HepG2 (cell line): Measurements from ENCODE around the gene CHMP1A. TPM values are rescaled to one million over a fixed set of nuclear protein-coding genes. Genes with fewer than 3 reads are reported as not detected.

Source experiments
- ATAC-seq: fragments of 200-7000 bp; cut with Tn5 transposase; 3 replicates; pipeline ENCODE4 v1.9.1; 2020; ENCODE audit warnings: mild to moderate bottlenecking, moderate library complexity
- BruUV-seq: library from RNA; stranded (reverse); fragments of 400-500 nt; replicated peaks from 2 replicates; lab custom pipeline; 2021; lab: Mats Ljungman, UMichigan
- CTCF ChIA-PET: fragments of 300-600 bp; formaldehyde crosslinking; extraction: SDS; loops from one replicate; lab custom pipeline; 2021; ENCODE audit warnings: low total read pairs, inconsistent platforms, low intra/inter-chr PET ratio; lab: Yijun Ruan, JAX
- POLR2A ChIA-PET: fragments of 350-600 bp; sonication (Branson Sonifier 250); formaldehyde crosslinking; loops from one replicate; lab custom pipeline; 2020; ENCODE audit warnings: antibody characterized with exemption, inconsistent platforms; lab: Yijun Ruan, JAX
- DNase-seq: peaks from one replicate; pipeline ENCODE4 v3.0.0-alpha.2; 2015; ENCODE audit warnings: low spot score
- FAIRE-seq: peaks from 3 replicates; lab custom pipeline; 2011; peaks lifted over from hg19 to GRCh38; lab: Jason Lieb, UNC
- H2AFZ ChIP-seq: one replicate; pipeline ENCODE4 v1.6.1; 2011; ENCODE audit warnings: low read length, inconsistent platforms
- H3K27ac ChIP-seq: fragments of 300-600 bp; 3 replicates; pipeline ENCODE4 v1.8.0; 2011; ENCODE audit warnings: mixed run types, mild to moderate bottlenecking, mixed read lengths, low read length, inconsistent platforms; ENCODE audit not compliant: insufficient read depth; ENCODE audit errors: extremely low read length
- H3K27me3 ChIP-seq, 2 experiments: fragments of 200-600 bp in 1 of 2; 2 replicates in 1 of 2; 3 replicates in 1 of 2; pipeline versions ENCODE4 v1.6.0 to v1.8.0; 2011; ENCODE audit warnings: low read length in 2 of 2, mild to moderate bottlenecking in 2 of 2, moderate library complexity in 2 of 2, inconsistent platforms in 1 of 2; ENCODE audit not compliant: insufficient read depth in 2 of 2, control insufficient read depth in 1 of 2
- H3K36me3 ChIP-seq, 2 experiments: fragments of 200-600 bp in 1 of 2; replicated peaks in 1 of 2; 2 replicates in 1 of 2; 3 replicates in 1 of 2; pipeline versions ENCODE4 v1.5.1 to v1.8.0; 2011; ENCODE audit warnings: low read length in 2 of 2, inconsistent platforms in 1 of 2; ENCODE audit not compliant: insufficient read depth in 2 of 2, control insufficient read depth in 1 of 2
- H3K4me1 ChIP-seq: 2 replicates; pipeline ENCODE4 v1.5.1; 2012; ENCODE audit warnings: low read length, inconsistent platforms; ENCODE audit not compliant: insufficient read depth
- H3K4me2 ChIP-seq: 2 replicates; pipeline ENCODE4 v1.6.0; 2011; ENCODE audit warnings: low read depth, low read length, inconsistent platforms
- H3K4me3 ChIP-seq, 3 experiments: fragments of 200-600 bp in 1 of 3; sonication (generic), shearing (Covaris generic) in 1 of 3; replicated peaks in 1 of 3; 2 replicates each; pipeline ENCODE4 v1.5.1; 2011 to 2016; ENCODE audit warnings: low read length in 3 of 3, inconsistent platforms in 2 of 3, low read depth in 2 of 3, mild to moderate bottlenecking in 2 of 3, control low read depth in 1 of 3, mixed read lengths in 1 of 3; ENCODE audit not compliant: insufficient read depth in 1 of 3
- H3K79me2 ChIP-seq: one replicate; pipeline ENCODE4 v1.6.1; 2011; ENCODE audit warnings: low read length, inconsistent platforms; ENCODE audit not compliant: insufficient read depth
- H3K9ac ChIP-seq: 2 replicates; pipeline ENCODE4 v1.6.0; 2011; ENCODE audit warnings: mild to moderate bottlenecking, low read depth, low read length, inconsistent platforms; ENCODE audit not compliant: insufficient read depth
- H3K9me3 ChIP-seq: 2 replicates; pipeline ENCODE4 v1.5.1; 2012; ENCODE audit warnings: mild to moderate bottlenecking, low read length
- H4K20me1 ChIP-seq: 2 replicates; pipeline ENCODE4 v1.6.0; 2011; ENCODE audit warnings: inconsistent platforms, mild to moderate bottlenecking, low read length, moderate library complexity; ENCODE audit not compliant: insufficient read depth
- FOXK2 ChIP-seq: fragments of 450-650 bp; IDR thresholded peaks from 2 replicates; pipeline ENCODE4 v1.6.1; 2016
- FOXP1 ChIP-seq, 2 experiments: fragments of 450-650 bp in 1 of 2; IDR thresholded peaks; 2 replicates each; pipeline ENCODE4 v1.6.1; 2017 to 2018; ENCODE audit warnings: antibody characterized with exemption in 1 of 2
- JUN ChIP-seq: sonication (generic); formaldehyde crosslinking; IDR thresholded peaks from 2 replicates; pipeline ENCODE4 v1.4.0; 2020; ENCODE audit warnings: mild to moderate bottlenecking, missing genetic modification reagents
- MTA3 ChIP-seq: sonication (generic); formaldehyde crosslinking; IDR thresholded peaks from 2 replicates; pipeline ENCODE4 v1.4.0; 2020; ENCODE audit warnings: missing genetic modification reagents
- SIX4 ChIP-seq: sonication (generic); formaldehyde crosslinking; IDR thresholded peaks from 2 replicates; pipeline ENCODE4 v1.4.0; 2020; ENCODE audit warnings: missing genetic modification reagents
- TGIF2 ChIP-seq: IDR thresholded peaks from 2 replicates; pipeline ENCODE4 v1.6.1; 2016; ENCODE audit warnings: control low read depth, missing compliant biosample characterization
- YEATS2 ChIP-seq: sonication (generic); formaldehyde crosslinking; IDR thresholded peaks from 2 replicates; pipeline ENCODE4 v1.4.0; 2020; ENCODE audit warnings: missing genetic modification reagents, borderline replicate concordance
- ZBTB7A ChIP-seq: sonication (generic); formaldehyde crosslinking; IDR thresholded peaks from 2 replicates; pipeline ENCODE4 v1.8.0; 2022; ENCODE audit warnings: mild to moderate bottlenecking, missing genetic modification reagents
- ZFY ChIP-seq: sonication (generic); formaldehyde crosslinking; IDR thresholded peaks from 2 replicates; pipeline ENCODE4 v1.4.0; 2020; ENCODE audit warnings: missing genetic modification reagents
- ZNF460 ChIP-seq: sonication (generic); formaldehyde crosslinking; IDR thresholded peaks from 2 replicates; pipeline ENCODE4 v1.5.1; 2020; ENCODE audit warnings: missing genetic modification reagents, mild to moderate bottlenecking, borderline replicate concordance
- ZNF557 ChIP-seq: sonication (generic); formaldehyde crosslinking; IDR thresholded peaks from 2 replicates; pipeline ENCODE4 v1.4.0; 2020; ENCODE audit warnings: missing genetic modification reagents
- ZNF652 ChIP-seq: IDR thresholded peaks from 2 replicates; pipeline ENCODE4 v1.6.1; 2016; ENCODE audit warnings: low read depth, borderline replicate concordance
- ZNF766 ChIP-seq: sonication (generic); formaldehyde crosslinking; IDR thresholded peaks from 2 replicates; pipeline ENCODE4 v1.5.0; 2020; ENCODE audit warnings: missing genetic modification reagents, borderline replicate concordance
- WGBS: methylation state at CpG from one replicate; pipeline ENCODE4 v1.1.6; 2017; ENCODE audit warnings: low lambda C conversion rate; 5-methylcytosine and 5-hydroxymethylcytosine counted together
- in situ Hi-C: cut with HindIII; loops from 2 replicates; pipeline ENCODE4 v1.10.0; 2017; ENCODE audit warnings: low pct_unique_long_range_greater_than_20kb; ENCODE audit not compliant: extremely low pct_ligation_motif_present
- intact Hi-C: fragments of 100-400 bp; cut with micrococcal nuclease; formaldehyde crosslinking; loops from one replicate; pipeline ENCODE4 v1.10.0; 2022; ENCODE audit not compliant: unreplicated experiment
- polyA plus RNA-seq, 8 experiments: library from polyadenylated mRNA; depleted of rRNA in 3 of 8; stranded (reverse) in 7 of 8; unstranded in 1 of 8; fragments of >200 nt; fragmentation: Illumina TruSeq in 4 of 8; extraction: Trizol in 4 of 8; gene quantifications; 2 replicates each; pipeline versions ENCODE4 v1.2.1 to v1.2.3, GENCODE V29; 2011 to 2016; ENCODE audit warnings: low read depth in 4 of 8, missing spikeins in 1 of 8, mixed read lengths in 1 of 8; ENCODE audit not compliant: insufficient read depth in 1 of 8
- total RNA-seq, 5 experiments: library from RNA; depleted of rRNA; stranded (reverse); fragments of >200 nt; fragmentation: Illumina TruSeq; extraction: Trizol; gene quantifications; 2 replicates each; pipeline ENCODE4 v1.2.3, GENCODE V29; 2016; ENCODE audit warnings: low read depth in 1 of 5
- TF ChIP-seq, protein P1 (sequence below): sonication (generic); formaldehyde crosslinking; IDR thresholded peaks from 2 replicates; pipeline ENCODE4 v1.4.0; 2020; ENCODE audit warnings: missing genetic modification reagents, borderline replicate concordance
- TF ChIP-seq, protein P2 (sequence below): sonication (generic); formaldehyde crosslinking; conservative IDR thresholded peaks from 2 replicates; pipeline ENCODE4 v1.5.0; 2020; ENCODE audit warnings: missing genetic modification reagents
- TF ChIP-seq, protein P3 (sequence below): sonication (generic); formaldehyde crosslinking; IDR thresholded peaks from 2 replicates; pipeline ENCODE4 v1.8.0; 2023; ENCODE audit warnings: mild to moderate bottlenecking, missing genetic modification reagents

CHMP1A gene
- total and polyA plus RNA-seq, 2 of the 13 experiments (the other 11 are each of a cell fraction or from before 2014, with no cell fraction given), result 69.4 to 73.3 TPM

DNA sequence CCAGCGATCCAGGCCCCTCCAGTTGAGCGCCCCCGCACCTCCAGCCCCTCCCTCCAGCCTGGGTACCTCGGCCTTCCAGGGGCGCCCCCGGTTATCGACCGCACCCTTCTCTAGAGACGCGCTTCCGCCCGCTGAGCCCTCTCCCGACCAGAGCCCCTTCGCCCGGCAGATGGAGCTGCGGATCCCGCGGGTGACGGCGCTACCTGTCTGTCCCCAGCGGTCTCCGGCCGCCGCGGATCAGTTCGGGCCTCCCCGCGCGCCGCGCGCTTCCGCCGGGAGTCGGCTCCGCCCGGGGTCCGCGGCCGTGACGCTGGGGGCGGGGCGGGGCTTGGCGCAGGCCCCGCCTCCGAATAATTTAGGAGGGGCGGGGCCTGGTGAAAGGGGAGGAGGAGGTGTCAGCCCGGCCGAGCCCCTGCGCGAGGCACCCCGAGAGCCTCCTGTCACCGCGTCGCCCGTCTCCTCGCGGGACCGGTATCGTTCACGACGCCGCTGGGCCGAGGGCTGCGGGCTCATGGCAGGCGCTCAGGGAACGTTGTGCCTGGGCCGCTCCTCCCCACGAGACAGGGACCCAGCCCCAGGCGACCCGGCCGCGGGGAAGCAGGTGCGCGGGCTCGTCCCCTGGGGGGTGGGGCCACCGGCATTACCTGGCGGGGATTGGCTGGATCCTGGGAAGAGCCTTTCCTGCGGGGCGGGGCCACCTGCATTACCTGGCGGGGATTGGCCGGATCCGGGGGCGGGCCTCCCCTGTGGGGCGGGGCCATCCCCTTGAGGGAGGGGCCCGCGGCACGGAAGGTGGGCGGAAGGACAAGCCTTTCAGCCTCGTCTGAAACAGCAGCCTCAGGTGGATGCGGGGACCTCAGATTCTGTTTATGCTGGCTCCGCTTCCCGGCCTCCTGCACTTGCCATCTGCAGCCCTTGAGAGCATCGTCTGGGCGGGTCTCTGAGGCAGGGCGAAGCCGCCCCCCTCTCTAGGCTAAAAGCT is 44.2 kb upstream of the CHMP1A start, which contains the start of gene SPATA2L:
Gene SPATA2L (minus strand): TSS at position 281 of the 982 bp plus-strand sequence. CDS start 473 bp downstream, outside the sequence.
- in situ Hi-C loops (loop anchor here (5.0 kb wide), 1 partner anchor 44 kb away; the partner anchor contains the start of genes CHMP1A and SPATA33), intact Hi-C loops (loop anchor here (2.0 to 10.0 kb wide), 4 partner anchors 15 to 216 kb away; partner anchors contain the start of genes CDK10, MC1R and SPIRE2)
- H3K36me3 ChIP-seq, result peaks cover 5 to 14% of the 10 kb centered on the region in 2 experiments; a peak in 2 of 5 replicates
- ATAC-seq (peak; percentile 68), FAIRE-seq (peak; percentile 82), DNase-seq (peak; percentile 96)
- ChIA-PET POLR2A (interaction anchor here (0.7 to 2.7 kb wide), 8 partner anchors 9 to 171 kb away, joined by 3 to 21 read pairs (median 4); partner anchors contain the start of genes CHMP1A, SPATA33, TCF25 and VPS9D1), CTCF (interaction anchor here (1.4 kb wide), 1 partner anchor 14 kb away, joined by 3 read pairs; no protein-coding TSS in a partner anchor)
- no peak within 1 kb of the TSS for H2AFZ ChIP-seq
- peak within 1 kb of the TSS; percentile 82 for H3K27ac ChIP-seq
- H3K4me3 ChIP-seq, result peak within 1 kb of the TSS; percentile 71 to 89 (median 84)
- peak within 1 kb of the TSS; percentile 83 for H3K9ac ChIP-seq
- H3K4me2 ChIP-seq, result peak within 1 kb of the TSS; percentile 99
- BruUV-seq, result no TSS peak
- peaks cover 29% of the 10 kb centered on the region for H3K4me1 ChIP-seq
- WGBS, result under 1% methylated on average over 59 of the region's 97 CpGs
- H3K79me2 ChIP-seq, result peaks cover 2% of the 10 kb centered on the region
- no peaks in the 10 kb centered on the region for H4K20me1 ChIP-seq
- H3K27me3 ChIP-seq, result no peaks in the 10 kb centered on the region
- no peaks in the 10 kb centered on the region for H3K9me3 ChIP-seq
- TF ChIP-seq, protein P1, sequence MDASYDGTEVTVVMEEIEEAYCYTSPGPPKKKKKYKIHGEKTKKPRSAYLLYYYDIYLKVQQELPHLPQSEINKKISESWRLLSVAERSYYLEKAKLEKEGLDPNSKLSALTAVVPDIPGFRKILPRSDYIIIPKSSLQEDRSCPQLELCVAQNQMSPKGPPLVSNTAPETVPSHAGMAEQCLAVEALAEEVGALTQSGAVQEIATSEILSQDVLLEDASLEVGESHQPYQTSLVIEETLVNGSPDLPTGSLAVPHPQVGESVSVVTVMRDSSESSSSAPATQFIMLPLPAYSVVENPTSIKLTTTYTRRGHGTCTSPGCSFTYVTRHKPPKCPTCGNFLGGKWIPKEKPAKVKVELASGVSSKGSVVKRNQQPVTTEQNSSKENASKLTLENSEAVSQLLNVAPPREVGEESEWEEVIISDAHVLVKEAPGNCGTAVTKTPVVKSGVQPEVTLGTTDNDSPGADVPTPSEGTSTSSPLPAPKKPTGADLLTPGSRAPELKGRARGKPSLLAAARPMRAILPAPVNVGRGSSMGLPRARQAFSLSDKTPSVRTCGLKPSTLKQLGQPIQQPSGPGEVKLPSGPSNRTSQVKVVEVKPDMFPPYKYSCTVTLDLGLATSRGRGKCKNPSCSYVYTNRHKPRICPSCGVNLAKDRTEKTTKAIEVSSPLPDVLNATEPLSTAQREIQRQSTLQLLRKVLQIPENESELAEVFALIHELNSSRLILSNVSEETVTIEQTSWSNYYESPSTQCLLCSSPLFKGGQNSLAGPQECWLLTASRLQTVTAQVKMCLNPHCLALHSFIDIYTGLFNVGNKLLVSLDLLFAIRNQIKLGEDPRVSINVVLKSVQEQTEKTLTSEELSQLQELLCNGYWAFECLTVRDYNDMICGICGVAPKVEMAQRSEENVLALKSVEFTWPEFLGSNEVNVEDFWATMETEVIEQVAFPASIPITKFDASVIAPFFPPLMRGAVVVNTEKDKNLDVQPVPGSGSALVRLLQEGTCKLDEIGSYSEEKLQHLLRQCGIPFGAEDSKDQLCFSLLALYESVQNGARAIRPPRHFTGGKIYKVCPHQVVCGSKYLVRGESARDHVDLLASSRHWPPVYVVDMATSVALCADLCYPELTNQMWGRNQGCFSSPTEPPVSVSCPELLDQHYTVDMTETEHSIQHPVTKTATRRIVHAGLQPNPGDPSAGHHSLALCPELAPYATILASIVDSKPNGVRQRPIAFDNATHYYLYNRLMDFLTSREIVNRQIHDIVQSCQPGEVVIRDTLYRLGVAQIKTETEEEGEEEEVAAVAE (CRISPR knock-in tag), result no peak
- TF ChIP-seq FOXP1 (IDR thresholded peaks at IDR 0.05), result no peak
- TF ChIP-seq FOXP1 (CRISPR knock-in tag; IDR thresholded peaks at IDR 0.05), result no peak
- peak; percentile 80; the same call in 1 of the 2 replicates for TF ChIP-seq YEATS2
- no peak for TF ChIP-seq ZNF460 (CRISPR knock-in tag)
- TF ChIP-seq ZNF766, result peak; percentile 33; the same call in 1 of the 2 replicates
- TF ChIP-seq ZFY (CRISPR knock-in tag), result peak; percentile 83
- no peak for TF ChIP-seq JUN (CRISPR knock-in tag)
- TF ChIP-seq ZNF557 (CRISPR knock-in tag), result no peak
- TF ChIP-seq, protein P2, sequence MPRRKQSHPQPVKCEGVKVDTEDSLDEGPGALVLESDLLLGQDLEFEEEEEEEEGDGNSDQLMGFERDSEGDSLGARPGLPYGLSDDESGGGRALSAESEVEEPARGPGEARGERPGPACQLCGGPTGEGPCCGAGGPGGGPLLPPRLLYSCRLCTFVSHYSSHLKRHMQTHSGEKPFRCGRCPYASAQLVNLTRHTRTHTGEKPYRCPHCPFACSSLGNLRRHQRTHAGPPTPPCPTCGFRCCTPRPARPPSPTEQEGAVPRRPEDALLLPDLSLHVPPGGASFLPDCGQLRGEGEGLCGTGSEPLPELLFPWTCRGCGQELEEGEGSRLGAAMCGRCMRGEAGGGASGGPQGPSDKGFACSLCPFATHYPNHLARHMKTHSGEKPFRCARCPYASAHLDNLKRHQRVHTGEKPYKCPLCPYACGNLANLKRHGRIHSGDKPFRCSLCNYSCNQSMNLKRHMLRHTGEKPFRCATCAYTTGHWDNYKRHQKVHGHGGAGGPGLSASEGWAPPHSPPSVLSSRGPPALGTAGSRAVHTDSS (CRISPR knock-in tag), result no peak
- no peak for TF ChIP-seq FOXK2
- TF ChIP-seq SIX4 (CRISPR knock-in tag), result no peak
- no peak for TF ChIP-seq MTA3 (CRISPR knock-in tag)
- TF ChIP-seq, protein P3, sequence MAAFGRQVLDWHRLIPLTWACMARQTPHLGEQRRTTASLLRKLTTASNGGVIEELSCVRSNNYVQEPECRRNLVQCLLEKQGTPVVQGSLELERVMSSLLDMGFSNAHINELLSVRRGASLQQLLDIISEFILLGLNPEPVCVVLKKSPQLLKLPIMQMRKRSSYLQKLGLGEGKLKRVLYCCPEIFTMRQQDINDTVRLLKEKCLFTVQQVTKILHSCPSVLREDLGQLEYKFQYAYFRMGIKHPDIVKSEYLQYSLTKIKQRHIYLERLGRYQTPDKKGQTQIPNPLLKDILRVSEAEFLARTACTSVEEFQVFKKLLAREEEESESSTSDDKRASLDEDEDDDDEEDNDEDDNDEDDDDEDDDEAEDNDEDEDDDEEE (CRISPR knock-in tag), result no peak
- peak; percentile 44; the same call in 1 of the 2 replicates for TF ChIP-seq TGIF2 (CRISPR knock-in tag)
- TF ChIP-seq ZBTB7A (CRISPR knock-in tag), result no peak; the same call in 1 of the 2 replicates
- TF ChIP-seq ZNF652 (CRISPR knock-in tag), result no peak
